ENCODE results near the gene E2F3. TPM values are rescaled to one million over a fixed set of nuclear protein-coding genes. Genes with fewer than 3 reads are reported as not detected.

Gene E2F3
- total RNA-seq, 2 donors from 2014 or later, result 6.5 to 12.4 TPM

GRCh38 chr6:20538907-20539306 is 137.2 kb downstream of the E2F3 start:
- DNase-seq (ENCODE audit: low spot score), result no peak
- H3K9me3 ChIP-seq, result no peaks in the 10 kb centered on the region
- TF ChIP-seq CTCF (IDR thresholded peaks at IDR 0.05), result no peak
- H3K27ac ChIP-seq, result no peak overlapping the region
- H3K4me3 ChIP-seq, result no peak overlapping the region
- peaks cover 7 to 29% of the 10 kb centered on the region in 2 donors for H3K4me1 ChIP-seq (ENCODE audit: control insufficient read depth in 1 of 2, low read depth in 2 of 2)
- H3K27me3 ChIP-seq (replicated peaks; ENCODE audit: insufficient read depth), result no peaks in the 10 kb centered on the region
- peaks cover 12% of the 10 kb centered on the region for H3K36me3 ChIP-seq
- no peak for ATAC-seq (ENCODE audit: insufficient number of reproducible peaks, low FRiP score, low read depth)

- Histone ChIP-seq H3K27me3 (replicated peaks; ENCODE audit: insufficient read depth) (no peaks in the 10 kb centered on the region), H3K36me3 (peaks cover 12% of the 10 kb centered on the region), H3K9me3 (no peaks in the 10 kb centered on the region), H3K4me3 (no peak overlapping the region), H3K4me1 (ENCODE audit: control insufficient read depth in 1 of 2, low read depth in 2 of 2) (peaks cover 6 to 29% of the 10 kb centered on the region in 2 donors), H3K27ac (no peak overlapping the region)
- DNase-seq (ENCODE audit: low spot score) (no peak), ATAC-seq (ENCODE audit: insufficient number of reproducible peaks, low FRiP score, low read depth) (no peak)
- no peak for TF ChIP-seq CTCF (IDR thresholded peaks at IDR 0.05)
Observed at GRCh38 chr6:20539387-20539786, 137.7 kb downstream of the E2F3 start.

GRCh38 chr6:20540683-20541082 is 139.0 kb downstream of the E2F3 start:
- H3K9me3 ChIP-seq, result no peaks in the 10 kb centered on the region
- no peak for TF ChIP-seq CTCF (IDR thresholded peaks at IDR 0.05)
- no peak for ATAC-seq (ENCODE audit: insufficient number of reproducible peaks, low FRiP score, low read depth)
- no peak overlapping the region for H3K4me3 ChIP-seq
- H3K36me3 ChIP-seq, result peaks cover 12% of the 10 kb centered on the region
- H3K27ac ChIP-seq, result no peak overlapping the region
- H3K27me3 ChIP-seq (replicated peaks; ENCODE audit: insufficient read depth), result no peaks in the 10 kb centered on the region
- peaks cover 0 to 20% of the 10 kb centered on the region in 2 donors for H3K4me1 ChIP-seq (ENCODE audit: control insufficient read depth in 1 of 2, low read depth in 2 of 2)
- no peak for DNase-seq (ENCODE audit: low spot score)

- peaks cover 12% of the 10 kb centered on the region for H3K36me3 ChIP-seq
- TF ChIP-seq CTCF (IDR thresholded peaks at IDR 0.05), result no peak
Observed at GRCh38 chr6:20541382-20541781, 139.7 kb downstream of the E2F3 start.

GRCh38 chr6:20542927-20543602 is 141.4 kb downstream of the E2F3 start:
- ATAC-seq (ENCODE audit: insufficient number of reproducible peaks, low FRiP score, low read depth) (no peak), DNase-seq (ENCODE audit: low spot score) (no peak)
- Histone ChIP-seq H3K9me3 (no peaks in the 10 kb centered on the region), H3K27ac (no peak overlapping the region), H3K36me3 (peaks cover 11% of the 10 kb centered on the region), H3K27me3 (replicated peaks; ENCODE audit: insufficient read depth) (no peaks in the 10 kb centered on the region), H3K4me3 (no peak overlapping the region), H3K4me1 (ENCODE audit: control insufficient read depth in 1 of 2, low read depth in 2 of 2) (no peaks in the 10 kb centered on the region)
- TF ChIP-seq CTCF (IDR thresholded peaks at IDR 0.05), result no peak

More at GRCh38 chr6:20541382-20541781, 139.7 kb downstream of the E2F3 start:
- Histone ChIP-seq H3K4me3 (no peak overlapping the region), H3K27ac (no peak overlapping the region), H3K9me3 (no peaks in the 10 kb centered on the region), H3K27me3 (replicated peaks; ENCODE audit: insufficient read depth) (no peaks in the 10 kb centered on the region), H3K4me1 (ENCODE audit: control insufficient read depth in 1 of 2, low read depth in 2 of 2) (peaks cover 0 to 14% of the 10 kb centered on the region in 2 donors)
- ATAC-seq (ENCODE audit: insufficient number of reproducible peaks, low FRiP score, low read depth), result no peak
- DNase-seq (ENCODE audit: low spot score), result no peak

Other genes starting within 250 kb of the E2F3 start
- 1 to 10 TPM; 5.5 to 6.8 TPM for gene MBOAT1, start 189.4 kb upstream of the E2F3 start, total RNA-seq
- 10 to 100 TPM in 1 of 2 donors, 1 to 10 TPM in 1; 8.5 to 14.6 TPM for gene CDKAL1, start 132.6 kb downstream of the E2F3 start, total RNA-seq